NCI-H748 treated with DMSO at 0.1 percent for 48 hours (cell line): ENCODE results near the gene PDK1.

ENCODE experiments used
- DNase-seq: peaks from one replicate; lab custom pipeline; 2025; lab: John Stamatoyannopoulos, UW

PDK1 gene

DNA sequence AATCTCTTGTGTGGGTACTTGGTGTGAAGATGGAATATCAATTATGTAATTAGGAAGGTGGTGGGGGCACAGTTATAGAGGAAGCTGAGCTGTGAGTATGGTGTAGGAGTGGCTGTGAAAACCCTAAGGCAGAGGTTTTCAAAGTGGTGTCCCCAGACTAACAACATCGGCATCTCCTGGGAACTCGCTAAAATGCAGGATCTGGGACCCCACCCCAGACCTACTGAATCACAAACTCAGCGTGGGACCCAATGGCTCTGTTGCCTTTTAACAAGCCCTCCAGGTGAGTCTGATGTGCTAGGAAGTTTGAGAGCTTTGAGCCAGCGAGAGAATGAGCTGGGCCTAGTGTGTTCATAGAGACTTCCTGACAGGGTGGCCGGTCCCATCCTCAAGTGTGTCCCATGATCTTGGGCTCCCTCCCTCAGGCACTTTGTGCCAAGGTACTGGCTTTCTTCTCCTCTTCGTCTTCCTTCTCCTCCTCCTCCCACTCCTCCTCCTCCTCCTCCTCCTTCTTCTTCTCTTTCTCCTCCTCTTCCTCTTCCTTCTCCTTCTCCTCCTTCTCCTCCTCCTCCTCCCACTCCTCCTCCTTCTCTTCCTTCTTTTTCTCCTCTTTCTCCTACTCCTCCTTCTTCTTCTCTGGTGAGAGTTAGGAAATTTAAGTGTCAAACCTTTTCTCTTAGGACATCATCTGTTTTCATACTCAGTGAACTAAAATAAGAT lies 86.6 kb downstream of the PDK1 start:
- DNase-seq = no peak

- DNase-seq = no peak
Measured at GRCh38 chr2:172643142-172643541, 87.3 kb downstream of the PDK1 start.

DNA sequence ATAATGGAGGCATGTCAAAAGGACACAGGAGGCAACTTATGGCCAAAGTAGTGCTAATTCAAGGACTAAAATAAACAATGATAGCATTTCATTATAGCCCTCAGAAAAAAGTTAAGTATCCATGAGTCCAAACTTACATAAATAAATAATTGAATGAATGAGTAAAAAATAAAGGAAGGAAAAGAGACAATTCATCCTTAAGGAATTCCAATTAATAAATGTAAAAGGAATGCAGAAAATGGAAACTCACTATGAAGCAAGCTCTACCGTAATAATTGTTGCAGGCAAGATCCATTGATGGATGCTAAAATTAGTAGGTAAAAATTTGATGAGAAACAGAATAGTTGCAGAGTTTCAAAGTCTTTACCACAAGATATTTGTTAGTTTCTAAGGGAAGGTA lies 91.5 kb downstream of the PDK1 start:
- DNase-seq = no peak

DNA sequence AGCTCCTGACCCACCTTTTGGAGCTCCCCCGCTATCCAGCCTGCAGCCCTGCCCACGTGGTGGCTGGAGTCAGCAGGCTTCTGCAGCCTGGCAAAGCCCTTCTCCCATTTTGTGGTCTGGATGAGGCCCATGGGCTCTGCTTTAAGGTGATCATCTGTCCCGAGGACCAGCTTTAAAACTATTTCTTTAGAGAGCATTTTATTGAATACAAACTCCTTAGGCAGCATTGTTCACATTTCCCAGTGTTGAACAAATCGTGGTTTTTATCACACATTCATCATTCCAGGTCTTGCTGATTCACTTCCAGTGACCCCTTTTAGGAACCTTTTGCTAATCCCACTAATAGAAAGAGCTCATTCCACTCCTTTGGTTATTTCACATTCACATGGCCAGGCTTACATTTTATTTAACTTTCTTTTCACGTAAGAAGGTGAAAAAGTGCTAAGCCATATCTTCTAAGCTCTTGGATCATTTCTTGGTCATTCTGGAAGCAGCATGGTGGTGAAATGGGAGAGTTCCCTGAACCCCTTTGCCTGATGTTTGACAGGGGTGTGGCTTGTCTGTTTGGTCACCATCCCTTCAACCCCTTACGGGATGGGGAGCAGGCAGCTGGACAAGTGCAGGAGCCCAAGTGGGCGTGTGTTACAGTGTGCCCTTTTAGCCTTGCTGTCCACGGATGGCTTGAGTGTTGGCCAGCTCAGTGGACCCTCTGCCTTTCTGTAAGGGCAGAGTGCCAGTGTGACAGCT lies 99.4 kb downstream of the PDK1 start:
- DNase-seq = no peak

DNA sequence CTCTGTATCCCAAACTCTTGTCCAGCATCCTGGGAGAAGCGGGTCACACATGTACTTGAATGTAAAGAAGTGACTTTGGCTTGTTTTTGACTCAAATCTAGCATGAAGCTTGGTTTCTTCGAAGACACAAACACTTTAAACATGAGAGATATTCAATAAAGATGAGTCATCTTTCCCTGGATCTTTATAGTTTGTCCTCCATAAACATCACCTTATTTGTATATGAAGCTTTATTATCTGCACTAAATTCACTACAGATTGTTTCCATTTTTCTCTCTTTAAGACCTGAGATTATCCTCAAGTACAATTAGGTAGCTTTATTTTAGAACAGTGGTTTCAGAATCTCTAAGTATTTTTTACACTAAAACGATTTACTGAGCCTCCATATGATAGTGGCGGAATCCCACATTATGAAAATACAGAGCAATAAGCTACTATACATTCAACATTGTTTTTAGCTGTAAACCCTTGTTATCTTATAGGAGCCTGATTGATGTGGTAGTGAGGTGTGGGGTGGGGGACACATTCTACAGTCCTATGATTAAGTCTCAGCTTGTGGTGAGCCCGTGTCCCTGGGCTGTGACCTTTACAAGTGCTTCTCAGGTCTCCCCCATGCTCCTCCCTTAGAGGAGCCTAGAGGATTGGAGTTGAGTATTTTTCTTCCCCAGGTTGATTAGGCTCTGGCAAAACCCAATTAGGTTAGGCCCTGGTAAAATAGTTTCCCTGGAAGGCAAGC lies 100.1 kb downstream of the PDK1 start:
- no peak for DNase-seq
